Sigmoid colon (tissue), 4 donors: Measurements from ENCODE around the gene ZNF132.

Experiments
- EP300 ChIP-seq, 4 donors: sonication (generic); formaldehyde crosslinking; IDR thresholded peaks; one replicate each; pipeline ENCODE4 v1.6.1; 2017; ENCODE audit warnings: antibody characterized with exemption in 4 of 4
- POLR2A ChIP-seq, 2 donors: fragments of 450-650 bp; IDR thresholded peaks; one replicate each; pipeline ENCODE4 v1.6.1; 2016; ENCODE audit warnings: antibody characterized with exemption in 2 of 2, mild to moderate bottlenecking in 2 of 2, moderate library complexity in 2 of 2
- TF ChIP-seq, protein P1 (sequence below), 4 experiments: fragments of 450-650 bp in 3 of 4; fragments of 200-600 bp in 1 of 4; IDR thresholded peaks; one replicate each; pipeline ENCODE4 v1.5.1; 2016 to 2019; ENCODE audit warnings: antibody characterized with exemption in 4 of 4, mild to moderate bottlenecking in 3 of 4, moderate library complexity in 2 of 4

DNA sequence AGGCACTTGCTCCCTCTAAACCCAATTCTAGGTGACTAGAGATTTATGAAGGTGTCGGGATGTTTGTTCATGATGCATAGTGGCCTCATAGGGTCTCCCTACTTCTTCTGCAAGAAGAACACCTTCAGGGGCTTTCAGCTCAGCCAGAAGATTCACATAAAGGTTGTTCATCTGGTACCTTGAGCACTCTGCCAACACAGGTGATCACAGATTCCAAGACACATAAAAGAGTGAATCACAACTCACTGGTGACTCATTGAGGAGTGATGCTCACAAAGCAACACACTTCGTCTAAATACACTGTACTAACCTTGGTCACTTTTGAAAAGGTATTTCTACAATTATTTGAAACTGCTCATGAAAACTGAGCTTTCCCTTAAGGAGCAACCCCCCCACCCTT, 20.1 kb upstream of the ZNF132 start:
- TF ChIP-seq, protein P1, sequence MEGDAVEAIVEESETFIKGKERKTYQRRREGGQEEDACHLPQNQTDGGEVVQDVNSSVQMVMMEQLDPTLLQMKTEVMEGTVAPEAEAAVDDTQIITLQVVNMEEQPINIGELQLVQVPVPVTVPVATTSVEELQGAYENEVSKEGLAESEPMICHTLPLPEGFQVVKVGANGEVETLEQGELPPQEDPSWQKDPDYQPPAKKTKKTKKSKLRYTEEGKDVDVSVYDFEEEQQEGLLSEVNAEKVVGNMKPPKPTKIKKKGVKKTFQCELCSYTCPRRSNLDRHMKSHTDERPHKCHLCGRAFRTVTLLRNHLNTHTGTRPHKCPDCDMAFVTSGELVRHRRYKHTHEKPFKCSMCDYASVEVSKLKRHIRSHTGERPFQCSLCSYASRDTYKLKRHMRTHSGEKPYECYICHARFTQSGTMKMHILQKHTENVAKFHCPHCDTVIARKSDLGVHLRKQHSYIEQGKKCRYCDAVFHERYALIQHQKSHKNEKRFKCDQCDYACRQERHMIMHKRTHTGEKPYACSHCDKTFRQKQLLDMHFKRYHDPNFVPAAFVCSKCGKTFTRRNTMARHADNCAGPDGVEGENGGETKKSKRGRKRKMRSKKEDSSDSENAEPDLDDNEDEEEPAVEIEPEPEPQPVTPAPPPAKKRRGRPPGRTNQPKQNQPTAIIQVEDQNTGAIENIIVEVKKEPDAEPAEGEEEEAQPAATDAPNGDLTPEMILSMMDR (IDR thresholded peaks at IDR 0.05): no peak
- TF ChIP-seq POLR2A (IDR thresholded peaks at IDR 0.05) (no peak), EP300 (IDR thresholded peaks at IDR 0.05) (no peak)
